Measurements from ENCODE around the gene FOXI3.

The FOXI3 gene

GRCh38 chr2:88452565-88452905 lies at the start of gene FOXI3:
Gene FOXI3, minus strand, starts transcription at chr2:88452693. Its CDS starts 158 bp downstream, at chr2:88452535.
- DNase-seq (ENCODE audit: low spot score), result no peak

- no peak for DNase-seq (ENCODE audit: low spot score)
These were observed 48.2 kb upstream of the FOXI3 start for GRCh38 chr2:88500691-88501090.

GRCh38 chr2:88499204-88499603 lies 46.7 kb upstream of the FOXI3 start:
- DNase-seq (ENCODE audit: low spot score), result no peak

- no peak for DNase-seq (ENCODE audit: low spot score)
These were observed 41.0 kb upstream of the FOXI3 start for GRCh38 chr2:88493481-88493880.

- no peak for DNase-seq (ENCODE audit: low spot score)
These were observed 39.5 kb upstream of the FOXI3 start for GRCh38 chr2:88492002-88492401.

- DNase-seq (ENCODE audit: low spot score), result no peak
These were observed 36.7 kb upstream of the FOXI3 start for GRCh38 chr2:88489181-88489580.

- no peak for DNase-seq (ENCODE audit: low spot score)
These were observed 30.7 kb upstream of the FOXI3 start for GRCh38 chr2:88483200-88483599.

GRCh38 chr2:88481691-88482336 lies 29.3 kb upstream of the FOXI3 start:
- no peak for DNase-seq (ENCODE audit: low spot score)

GRCh38 chr2:88472811-88473210 lies 20.3 kb upstream of the FOXI3 start:
- DNase-seq (ENCODE audit: low spot score), result no peak

GRCh38 chr2:88471083-88471942 lies 18.8 kb upstream of the FOXI3 start:
- DNase-seq (ENCODE audit: low spot score), result no peak

- no peak for DNase-seq (ENCODE audit: low spot score)
These were observed 17.0 kb upstream of the FOXI3 start for GRCh38 chr2:88469202-88470114.

GRCh38 chr2:88464153-88464552 lies 11.7 kb upstream of the FOXI3 start:
- DNase-seq (ENCODE audit: low spot score), result no peak

- no peak for DNase-seq (ENCODE audit: low spot score)
These were observed 6.1 kb upstream of the FOXI3 start for GRCh38 chr2:88458633-88459032.

- DNase-seq (ENCODE audit: low spot score), result no peak
These were observed 588 bp upstream of the FOXI3 start for GRCh38 chr2:88452980-88453582.

- no peak for DNase-seq (ENCODE audit: low spot score)
These were observed 505 bp downstream of the FOXI3 start for GRCh38 chr2:88451811-88452564.

GRCh38 chr2:88450925-88451810 lies 1.3 kb downstream of the FOXI3 start:
- DNase-seq (ENCODE audit: low spot score), result no peak

GRCh38 chr2:88450186-88450585 lies 2.3 kb downstream of the FOXI3 start:
- no peak for DNase-seq (ENCODE audit: low spot score)

- no peak for DNase-seq (ENCODE audit: low spot score)
These were observed 4.2 kb downstream of the FOXI3 start for GRCh38 chr2:88448248-88448647.

GRCh38 chr2:88443353-88443938 lies 9.0 kb downstream of the FOXI3 start:
- no peak for DNase-seq (ENCODE audit: low spot score)

- no peak for DNase-seq (ENCODE audit: low spot score)
These were observed 10.0 kb downstream of the FOXI3 start for GRCh38 chr2:88442473-88442872.

All from activated CD4-positive, alpha-beta T cell treated with anti-CD3 and anti-CD28 coated beads, Interleukin-2, Interleukin-4, amounts not matched to agents 100 ng/mL and 50 ng/mL, durations not matched to agents 16 hours and 8 hours (primary cell).